Liver (tissue), 9 donors: Measurements from ENCODE around the gene RCE1. TPM values are rescaled to one million over a fixed set of nuclear protein-coding genes. Genes with fewer than 3 reads are reported as not detected.
"Not testable (repeated sequence)": the region's sequence is repeated elsewhere in the genome, so short reads cannot be mapped to it uniquely, and the experiment has no call there.

ENCODE experiments used
- DNase-seq: peaks from one replicate; pipeline ENCODE4 v3.0.0-alpha.2; 2017; ENCODE audit warnings: low spot score
- H3K27ac ChIP-seq, 2 donors: one replicate each; pipeline ENCODE4 v1.7.0; 2013; ENCODE audit warnings: inconsistent platforms in 2 of 2, low read length in 2 of 2, control low read depth in 1 of 2, low read depth in 1 of 2, mild to moderate bottlenecking in 1 of 2
- H3K27me3 ChIP-seq, 4 donors: one replicate each; pipeline versions ENCODE4 v1.6.1 to v1.7.0; 2013; ENCODE audit warnings: low read length in 3 of 4, inconsistent platforms in 1 of 4, mild to moderate bottlenecking in 1 of 4, moderate library complexity in 1 of 4; ENCODE audit not compliant: control insufficient read depth in 4 of 4, insufficient read depth in 4 of 4
- H3K36me3 ChIP-seq, 4 donors: one replicate each; pipeline versions ENCODE4 v1.6.1 to v1.7.0; 2013; ENCODE audit warnings: low read length in 3 of 4, mild to moderate bottlenecking in 3 of 4, low read depth in 1 of 4, moderate library complexity in 1 of 4; ENCODE audit not compliant: control insufficient read depth in 4 of 4, insufficient read depth in 3 of 4
- H3K4me1 ChIP-seq, 4 donors: one replicate each; pipeline versions ENCODE4 v1.6.1 to v1.7.0; 2013; ENCODE audit warnings: low read length in 3 of 4, mild to moderate bottlenecking in 3 of 4, moderate library complexity in 1 of 4; ENCODE audit not compliant: control insufficient read depth in 4 of 4, insufficient read depth in 4 of 4
- H3K4me3 ChIP-seq, 3 donors: one replicate each; pipeline versions ENCODE4 v1.6.1 to v1.7.0; 2013; ENCODE audit warnings: low read length in 3 of 3, control low read depth in 1 of 3, low read depth in 1 of 3, mild to moderate bottlenecking in 1 of 3
- H3K9ac ChIP-seq, 2 donors: one replicate each; pipeline ENCODE4 v1.7.0; 2013; ENCODE audit warnings: low read length in 2 of 2, mild to moderate bottlenecking in 2 of 2, moderate library complexity in 2 of 2, control low read depth in 1 of 2, low read depth in 1 of 2
- H3K9me3 ChIP-seq, 4 donors: one replicate each; pipeline versions ENCODE4 v1.6.1 to v1.7.0; 2013; ENCODE audit warnings: low read length in 3 of 4; ENCODE audit not compliant: control insufficient read depth in 4 of 4
- EGR1 ChIP-seq, 2 donors: IDR thresholded peaks; 2 replicates each; pipeline ENCODE4 v1.6.1; 2016 to 2018; ENCODE audit warnings: antibody characterized with exemption in 2 of 2, low read depth in 2 of 2
- FOXA1 ChIP-seq: IDR thresholded peaks from 2 replicates; pipeline ENCODE4 v1.6.1; 2016; ENCODE audit warnings: antibody characterized with exemption
- HNF4A ChIP-seq, 2 donors: conservative IDR thresholded peaks; 2 replicates each; pipeline ENCODE4 v1.6.1; 2016; ENCODE audit warnings: antibody characterized with exemption in 2 of 2, mild to moderate bottlenecking in 2 of 2
- HNF4G ChIP-seq: IDR thresholded peaks from 2 replicates; pipeline ENCODE4 v1.6.1; 2016; ENCODE audit warnings: antibody characterized with exemption
- JUND ChIP-seq, 2 donors: IDR thresholded peaks; 2 replicates each; pipeline ENCODE4 v1.6.1; 2016; ENCODE audit warnings: antibody characterized with exemption in 2 of 2
- NR2F2 ChIP-seq: IDR thresholded peaks from 2 replicates; pipeline ENCODE4 v1.6.1; 2016; ENCODE audit warnings: antibody characterized with exemption
- RAD21 ChIP-seq, 2 donors: IDR thresholded peaks; 2 replicates each; pipeline ENCODE4 v1.6.1; 2016; ENCODE audit warnings: antibody characterized with exemption in 2 of 2, mild to moderate bottlenecking in 2 of 2
- SP1 ChIP-seq: IDR thresholded peaks from 2 replicates; pipeline ENCODE4 v1.6.1; 2018; ENCODE audit warnings: antibody characterized with exemption, mild to moderate bottlenecking
- TAF1 ChIP-seq: conservative IDR thresholded peaks from 2 replicates; pipeline ENCODE4 v1.6.1; 2016; ENCODE audit warnings: antibody characterized with exemption, mild to moderate bottlenecking
- YY1 ChIP-seq: IDR thresholded peaks from 2 replicates; pipeline ENCODE4 v1.6.1; 2016; ENCODE audit warnings: antibody characterized with exemption, mild to moderate bottlenecking
- WGBS: extraction: QIAGEN DNeasy Blood & Tissue Kit; methylation state at CpG from one replicate; pipeline ENCODE4 v1.1.7; 2013; 5-methylcytosine and 5-hydroxymethylcytosine counted together
- polyA plus RNA-seq, 2 donors: library from polyadenylated mRNA; stranded (reverse) in 1 of 2; unstranded in 1 of 2; fragments of 200-250 nt in 1 of 2; fragments of >200 nt in 1 of 2; fragmentation: Nextera tagmentation in 1 of 2; extraction: Ambion mirVana in 1 of 2; gene quantifications; one replicate each; pipeline versions ENCODE4 v1.2.1 to v1.2.3, GENCODE V29; 2013 to 2015
- total RNA-seq, 2 donors: library from RNA; depleted of rRNA; stranded (reverse); fragments of >200 nt; gene quantifications; one replicate each; pipeline ENCODE4 v1.2.3, GENCODE V29; 2014
- TF ChIP-seq, protein P1 (sequence below): IDR thresholded peaks from 2 replicates; pipeline ENCODE4 v1.6.1; 2016; ENCODE audit warnings: antibody characterized with exemption, mild to moderate bottlenecking
- TF ChIP-seq, protein P2 (sequence below): IDR thresholded peaks from 2 replicates; pipeline ENCODE4 v1.6.1; 2016; ENCODE audit warnings: antibody characterized with exemption
- TF ChIP-seq, protein P3 (sequence below): IDR thresholded peaks from 2 replicates; pipeline ENCODE4 v1.6.1; 2016; ENCODE audit warnings: antibody characterized with exemption
- TF ChIP-seq, protein P4 (sequence below): fragments of 150-350 bp; IDR thresholded peaks from 2 replicates; pipeline ENCODE4 v1.5.1; 2017; ENCODE audit warnings: improper control_type of control experiment, low read depth, low read length; ENCODE audit not compliant: missing input control
- donor health status: healthy.
- donor health status: healthy.
- donor health status: healthy.
- donor health status: healthy.
- donor health status: healthy.

RCE1 gene, protein sequence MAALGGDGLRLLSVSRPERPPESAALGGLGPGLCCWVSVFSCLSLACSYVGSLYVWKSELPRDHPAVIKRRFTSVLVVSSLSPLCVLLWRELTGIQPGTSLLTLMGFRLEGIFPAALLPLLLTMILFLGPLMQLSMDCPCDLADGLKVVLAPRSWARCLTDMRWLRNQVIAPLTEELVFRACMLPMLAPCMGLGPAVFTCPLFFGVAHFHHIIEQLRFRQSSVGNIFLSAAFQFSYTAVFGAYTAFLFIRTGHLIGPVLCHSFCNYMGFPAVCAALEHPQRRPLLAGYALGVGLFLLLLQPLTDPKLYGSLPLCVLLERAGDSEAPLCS
- total RNA-seq (1 to 10 TPM; 3.0 to 7.7 TPM), polyA plus RNA-seq (1 to 10 TPM; 2.9 to 3.4 TPM)

DNA sequence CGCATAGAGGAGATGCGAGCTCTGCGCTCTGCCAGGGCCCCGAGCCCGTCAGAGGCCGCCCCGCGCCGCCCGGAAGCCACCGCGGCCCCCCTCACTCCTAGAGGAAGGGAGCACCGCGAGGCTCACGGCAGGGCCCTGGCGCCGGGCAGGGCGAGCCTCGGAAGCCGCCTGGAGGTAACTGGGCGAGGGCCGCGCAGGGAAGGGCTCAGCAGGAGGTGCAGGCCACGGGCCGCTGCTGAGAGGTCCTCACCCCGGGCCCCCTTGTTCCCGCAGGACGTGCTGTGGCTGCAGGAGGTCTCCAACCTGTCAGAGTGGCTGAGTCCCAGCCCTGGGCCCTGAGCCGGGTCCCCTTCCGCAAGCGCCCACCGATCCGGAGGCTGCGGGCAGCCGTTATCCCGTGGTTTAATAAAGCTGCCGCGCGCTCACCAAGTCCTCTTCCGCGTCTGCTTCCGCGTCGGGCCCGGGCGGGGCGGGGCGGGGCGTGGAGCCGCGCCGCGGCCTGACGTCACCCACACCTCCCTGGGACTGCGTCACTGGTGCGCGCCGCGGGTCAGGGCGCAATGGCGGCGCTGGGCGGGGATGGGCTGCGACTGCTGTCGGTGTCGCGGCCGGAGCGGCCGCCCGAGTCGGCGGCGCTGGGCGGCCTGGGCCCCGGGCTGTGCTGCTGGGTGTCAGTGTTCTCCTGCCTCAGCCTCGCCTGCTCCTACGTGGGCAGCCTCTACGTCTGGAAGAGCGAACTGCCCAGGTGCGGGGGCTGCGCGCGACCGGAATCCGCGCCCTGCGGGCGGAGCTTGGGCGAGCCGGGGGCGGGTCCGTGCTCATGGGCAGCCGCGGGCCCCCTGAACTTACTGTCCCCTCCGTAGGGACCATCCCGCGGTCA lies at the start of gene RCE1:
RCE1 (plus strand) TSS at position 546 of the 880 bp plus-strand sequence; CDS start at position 561, 15 bp downstream.
- peak within 1 kb of the TSS; percentile 63 to 92 for H3K27ac ChIP-seq
- H3K4me1 ChIP-seq: peaks cover 5 to 29% (median 23%) of the 10 kb centered on the region in 4 donors
- no peaks in the 10 kb centered on the region for H3K27me3 ChIP-seq
- WGBS: under 1% methylated on average over 98 of the region's 98 CpGs
- peak within 1 kb of the TSS; percentile 74 to 94 (median 75) for H3K4me3 ChIP-seq
- H3K36me3 ChIP-seq: peaks cover 4 to 20% (median 10%) of the 10 kb centered on the region in 4 donors
- H3K9me3 ChIP-seq: no peaks in the 10 kb centered on the region
- DNase-seq: peak; percentile 95
- TF ChIP-seq, protein P1, sequence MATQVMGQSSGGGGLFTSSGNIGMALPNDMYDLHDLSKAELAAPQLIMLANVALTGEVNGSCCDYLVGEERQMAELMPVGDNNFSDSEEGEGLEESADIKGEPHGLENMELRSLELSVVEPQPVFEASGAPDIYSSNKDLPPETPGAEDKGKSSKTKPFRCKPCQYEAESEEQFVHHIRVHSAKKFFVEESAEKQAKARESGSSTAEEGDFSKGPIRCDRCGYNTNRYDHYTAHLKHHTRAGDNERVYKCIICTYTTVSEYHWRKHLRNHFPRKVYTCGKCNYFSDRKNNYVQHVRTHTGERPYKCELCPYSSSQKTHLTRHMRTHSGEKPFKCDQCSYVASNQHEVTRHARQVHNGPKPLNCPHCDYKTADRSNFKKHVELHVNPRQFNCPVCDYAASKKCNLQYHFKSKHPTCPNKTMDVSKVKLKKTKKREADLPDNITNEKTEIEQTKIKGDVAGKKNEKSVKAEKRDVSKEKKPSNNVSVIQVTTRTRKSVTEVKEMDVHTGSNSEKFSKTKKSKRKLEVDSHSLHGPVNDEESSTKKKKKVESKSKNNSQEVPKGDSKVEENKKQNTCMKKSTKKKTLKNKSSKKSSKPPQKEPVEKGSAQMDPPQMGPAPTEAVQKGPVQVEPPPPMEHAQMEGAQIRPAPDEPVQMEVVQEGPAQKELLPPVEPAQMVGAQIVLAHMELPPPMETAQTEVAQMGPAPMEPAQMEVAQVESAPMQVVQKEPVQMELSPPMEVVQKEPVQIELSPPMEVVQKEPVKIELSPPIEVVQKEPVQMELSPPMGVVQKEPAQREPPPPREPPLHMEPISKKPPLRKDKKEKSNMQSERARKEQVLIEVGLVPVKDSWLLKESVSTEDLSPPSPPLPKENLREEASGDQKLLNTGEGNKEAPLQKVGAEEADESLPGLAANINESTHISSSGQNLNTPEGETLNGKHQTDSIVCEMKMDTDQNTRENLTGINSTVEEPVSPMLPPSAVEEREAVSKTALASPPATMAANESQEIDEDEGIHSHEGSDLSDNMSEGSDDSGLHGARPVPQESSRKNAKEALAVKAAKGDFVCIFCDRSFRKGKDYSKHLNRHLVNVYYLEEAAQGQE: peak; percentile 27
- TF ChIP-seq RAD21 (IDR thresholded peaks at IDR 0.05) (peak in 1 of 2 donors; percentile 20), FOXA1 (no peak), YY1 (peak; percentile 89), HNF4G (no peak), EGR1 (IDR thresholded peaks at IDR 0.05; ENCODE audit: low read depth in 2 of 2) (peak in 1 of 2 donors; percentile 26)
- peak within 1 kb of the TSS; percentile 83 to 86 for H3K9ac ChIP-seq

DNA sequence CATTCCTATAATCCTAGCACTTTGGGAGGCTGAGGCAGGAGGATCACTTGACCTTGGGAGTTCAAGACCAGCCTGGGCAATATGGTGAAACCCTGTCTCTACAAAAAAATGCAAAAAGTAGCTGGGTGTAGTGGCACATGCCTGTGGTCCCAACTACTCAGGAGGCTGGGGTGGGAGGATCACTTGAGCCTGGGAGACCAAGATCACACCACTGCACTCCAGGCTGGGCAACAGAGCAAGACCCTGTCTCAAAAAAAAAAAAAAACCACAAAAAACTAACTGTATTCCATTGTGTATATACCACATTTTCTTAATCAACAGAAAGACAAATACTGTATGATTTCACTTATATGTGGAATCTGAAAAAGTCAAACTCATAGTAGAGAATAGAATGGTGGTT lies 43.4 kb upstream of the RCE1 start:
- not testable (repeated sequence) for H3K4me3 ChIP-seq, H3K27me3 ChIP-seq, H3K27ac ChIP-seq, H3K4me1 ChIP-seq, H3K36me3 ChIP-seq, DNase-seq, H3K9ac ChIP-seq, H3K9me3 ChIP-seq

DNA sequence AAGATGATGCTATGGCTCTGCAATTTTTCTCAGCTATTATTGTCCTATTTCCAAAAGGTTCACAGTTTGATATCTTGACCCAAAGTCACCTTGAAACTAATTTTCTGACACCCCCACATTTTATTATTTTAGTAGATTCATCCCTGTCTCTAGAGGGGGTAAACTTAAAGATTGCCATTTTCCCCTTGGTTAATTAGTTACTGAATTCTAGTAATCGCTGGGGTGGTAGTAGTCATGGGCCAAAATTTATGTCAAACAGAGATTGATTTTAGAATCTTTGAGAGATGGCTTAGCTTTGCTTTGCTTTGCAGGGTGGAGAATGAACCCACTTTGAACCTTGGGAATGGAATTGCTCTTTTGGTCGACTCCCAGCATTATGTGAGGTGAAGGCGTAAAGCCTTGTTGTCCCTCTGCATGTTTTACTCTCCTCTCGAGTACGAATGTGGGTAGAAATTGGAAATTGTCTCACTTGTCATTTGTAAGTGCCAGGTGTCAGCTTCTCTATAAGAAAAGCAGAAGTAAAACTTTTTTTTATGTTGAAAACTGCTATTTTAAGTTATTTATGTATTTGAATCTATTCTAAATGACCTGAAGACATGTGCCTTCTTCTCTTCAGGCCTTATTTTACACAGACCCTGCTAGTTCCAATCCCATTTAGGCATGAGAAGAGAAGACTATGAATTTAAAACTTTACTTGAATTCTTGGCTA lies 42.4 kb upstream of the RCE1 start:
- Histone ChIP-seq H3K4me3 (no peak overlapping the region), H3K27me3 (no peaks in the 10 kb centered on the region), H3K9ac (no peak overlapping the region), H3K27ac (no peak overlapping the region), H3K4me1 (no peaks in the 10 kb centered on the region), H3K9me3 (no peaks in the 10 kb centered on the region), H3K36me3 (no peaks in the 10 kb centered on the region)
- 82% methylated on average over 5 of the region's 5 CpGs for WGBS
- DNase-seq: no peak
- TF ChIP-seq HNF4A (conservative IDR thresholded peaks at IDR 0.05): no peak
- TF ChIP-seq, protein P2, sequence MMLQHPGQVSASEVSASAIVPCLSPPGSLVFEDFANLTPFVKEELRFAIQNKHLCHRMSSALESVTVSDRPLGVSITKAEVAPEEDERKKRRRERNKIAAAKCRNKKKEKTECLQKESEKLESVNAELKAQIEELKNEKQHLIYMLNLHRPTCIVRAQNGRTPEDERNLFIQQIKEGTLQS: no peak
- TF ChIP-seq, protein P3, sequence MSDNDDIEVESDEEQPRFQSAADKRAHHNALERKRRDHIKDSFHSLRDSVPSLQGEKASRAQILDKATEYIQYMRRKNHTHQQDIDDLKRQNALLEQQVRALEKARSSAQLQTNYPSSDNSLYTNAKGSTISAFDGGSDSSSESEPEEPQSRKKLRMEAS: no peak
- TF ChIP-seq, protein P4, sequence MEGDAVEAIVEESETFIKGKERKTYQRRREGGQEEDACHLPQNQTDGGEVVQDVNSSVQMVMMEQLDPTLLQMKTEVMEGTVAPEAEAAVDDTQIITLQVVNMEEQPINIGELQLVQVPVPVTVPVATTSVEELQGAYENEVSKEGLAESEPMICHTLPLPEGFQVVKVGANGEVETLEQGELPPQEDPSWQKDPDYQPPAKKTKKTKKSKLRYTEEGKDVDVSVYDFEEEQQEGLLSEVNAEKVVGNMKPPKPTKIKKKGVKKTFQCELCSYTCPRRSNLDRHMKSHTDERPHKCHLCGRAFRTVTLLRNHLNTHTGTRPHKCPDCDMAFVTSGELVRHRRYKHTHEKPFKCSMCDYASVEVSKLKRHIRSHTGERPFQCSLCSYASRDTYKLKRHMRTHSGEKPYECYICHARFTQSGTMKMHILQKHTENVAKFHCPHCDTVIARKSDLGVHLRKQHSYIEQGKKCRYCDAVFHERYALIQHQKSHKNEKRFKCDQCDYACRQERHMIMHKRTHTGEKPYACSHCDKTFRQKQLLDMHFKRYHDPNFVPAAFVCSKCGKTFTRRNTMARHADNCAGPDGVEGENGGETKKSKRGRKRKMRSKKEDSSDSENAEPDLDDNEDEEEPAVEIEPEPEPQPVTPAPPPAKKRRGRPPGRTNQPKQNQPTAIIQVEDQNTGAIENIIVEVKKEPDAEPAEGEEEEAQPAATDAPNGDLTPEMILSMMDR: no peak
- no peak for TF ChIP-seq JUND (IDR thresholded peaks at IDR 0.05)
- no peak for TF ChIP-seq SP1
- TF ChIP-seq FOXA1: no peak
- TF ChIP-seq NR2F2: no peak
- no peak for TF ChIP-seq YY1
- TF ChIP-seq HNF4G: no peak
- no peak for TF ChIP-seq RAD21 (IDR thresholded peaks at IDR 0.05)
- TF ChIP-seq, protein P1: no peak
- TF ChIP-seq TAF1: no peak
